Measurements from ENCODE around the gene MGAT5B.
A peak's percentile ranks its signal among the peaks of the same experiment; 100 is the strongest.

The MGAT5B gene

GRCh38 chr17:76905836-76906235, 37.6 kb downstream of the MGAT5B start:
- DNase-seq: no peak

- DNase-seq: no peak
These were observed 38.3 kb downstream of the MGAT5B start for GRCh38 chr17:76906463-76906862.

GRCh38 chr17:76907352-76907751, 39.1 kb downstream of the MGAT5B start:
- DNase-seq: no peak

GRCh38 chr17:76909971-76910760, 42.0 kb downstream of the MGAT5B start:
- peak; percentile 37 for DNase-seq

- DNase-seq: no peak
These were observed 43.3 kb downstream of the MGAT5B start for GRCh38 chr17:76911299-76912017.

GRCh38 chr17:76912421-76913164, 44.4 kb downstream of the MGAT5B start:
- DNase-seq: no peak

- DNase-seq: no peak
These were observed 46.7 kb downstream of the MGAT5B start for GRCh38 chr17:76914937-76915336.

- DNase-seq: no peak
These were observed 47.8 kb downstream of the MGAT5B start for GRCh38 chr17:76915840-76916510.

- peak; percentile 5 for DNase-seq
These were observed 49.6 kb downstream of the MGAT5B start for GRCh38 chr17:76917829-76918228.

- DNase-seq: no peak
These were observed 50.6 kb downstream of the MGAT5B start for GRCh38 chr17:76918811-76919210.

GRCh38 chr17:76920364-76921139, 52.3 kb downstream of the MGAT5B start:
- no peak for DNase-seq

- no peak for DNase-seq
These were observed 53.3 kb downstream of the MGAT5B start for GRCh38 chr17:76921340-76922036.

GRCh38 chr17:76922084-76922483, 53.9 kb downstream of the MGAT5B start:
- DNase-seq: no peak

- no peak for DNase-seq
These were observed 54.8 kb downstream of the MGAT5B start for GRCh38 chr17:76922967-76923366.

GRCh38 chr17:76923491-76923890, 55.3 kb downstream of the MGAT5B start:
- DNase-seq: no peak

- no peak for DNase-seq
These were observed 56.4 kb downstream of the MGAT5B start for GRCh38 chr17:76924345-76925342.

- no peak for DNase-seq
These were observed 57.3 kb downstream of the MGAT5B start for GRCh38 chr17:76925441-76925891.

- no peak for DNase-seq
These were observed 58.1 kb downstream of the MGAT5B start for GRCh38 chr17:76926237-76926866.

GRCh38 chr17:76927577-76927976, 59.4 kb downstream of the MGAT5B start:
- DNase-seq: no peak
